ENCODE data around the gene SLC6A11.

Gene SLC6A11

GRCh38 chr3:10845001-10845761, 29.2 kb downstream of the SLC6A11 start:
- no peak for DNase-seq

GRCh38 chr3:10845839-10846656, 30.0 kb downstream of the SLC6A11 start:
- no peak for DNase-seq

GRCh38 chr3:10846657-10846975, 30.6 kb downstream of the SLC6A11 start:
- no peak for DNase-seq

GRCh38 chr3:10848261-10848660, 32.2 kb downstream of the SLC6A11 start:
- no peak for DNase-seq

GRCh38 chr3:10852066-10852808, 36.2 kb downstream of the SLC6A11 start:
- DNase-seq: no peak

- no peak for DNase-seq
These were observed 39.2 kb downstream of the SLC6A11 start for GRCh38 chr3:10855083-10855870.

- no peak for DNase-seq
These were observed 40.0 kb downstream of the SLC6A11 start for GRCh38 chr3:10855871-10856662.

- no peak for DNase-seq
These were observed 41.2 kb downstream of the SLC6A11 start for GRCh38 chr3:10857235-10857634.

GRCh38 chr3:10858091-10858490, 42.1 kb downstream of the SLC6A11 start:
- DNase-seq: no peak

GRCh38 chr3:10867384-10867783, 51.4 kb downstream of the SLC6A11 start:
- no peak for DNase-seq

GRCh38 chr3:10869460-10869859, 53.4 kb downstream of the SLC6A11 start:
- DNase-seq: no peak

- DNase-seq: no peak
These were observed 54.3 kb downstream of the SLC6A11 start for GRCh38 chr3:10870296-10870695.

GRCh38 chr3:10873415-10873814, 57.4 kb downstream of the SLC6A11 start:
- no peak for DNase-seq

GRCh38 chr3:10875914-10876313, 59.9 kb downstream of the SLC6A11 start:
- DNase-seq: no peak

GRCh38 chr3:10876661-10877060, 60.6 kb downstream of the SLC6A11 start:
- no peak for DNase-seq

GRCh38 chr3:10882851-10883250, 66.8 kb downstream of the SLC6A11 start:
- DNase-seq: no peak

- no peak for DNase-seq
These were observed 67.6 kb downstream of the SLC6A11 start for GRCh38 chr3:10883478-10884234.

GRCh38 chr3:10887015-10887414, 71.0 kb downstream of the SLC6A11 start:
- no peak for DNase-seq

- DNase-seq: no peak
These were observed 72.6 kb downstream of the SLC6A11 start for GRCh38 chr3:10888518-10889090.

GRCh38 chr3:10889206-10889960, 73.4 kb downstream of the SLC6A11 start:
- DNase-seq: no peak

Measured in activated gamma-delta T cell treated with Interleukin-2 at 50 U/mL for 16 hours (primary cell).